SK-N-SH (cell line): Measurements from ENCODE around the gene IQSEC3.

Experiments used
- CHD2 ChIP-seq: fragments of 150-350 bp; IDR thresholded peaks from 2 replicates; pipeline ENCODE4 v1.6.1; 2018; ENCODE audit warnings: low read length; ENCODE audit not compliant: partially characterized antibody
- EZH2phosphoT487 ChIP-seq: fragments of 200-600 bp; sonication (generic); IDR thresholded peaks from 2 replicates; pipeline ENCODE4 v1.6.1; 2017; ENCODE audit warnings: low read depth, mixed run types, mild to moderate bottlenecking, antibody characterized with exemption, moderate library complexity, borderline replicate concordance
- GABPA ChIP-seq: IDR thresholded peaks from 2 replicates; pipeline ENCODE4 v1.4.0; 2012; ENCODE audit warnings: low read depth, mild to moderate bottlenecking
- JUND ChIP-seq: IDR thresholded peaks from 2 replicates; pipeline ENCODE4 v1.4.0; 2012
- POLR2AphosphoS5 ChIP-seq: IDR thresholded peaks from 2 replicates; pipeline ENCODE4 v1.6.1; 2012; ENCODE audit warnings: low read depth, low read length
- SMC3 ChIP-seq: IDR thresholded peaks from 2 replicates; pipeline ENCODE4 v1.6.1; 2012; ENCODE audit warnings: low read depth, low read length, improper control_type of control experiment
- TEAD4 ChIP-seq: IDR thresholded peaks from 2 replicates; pipeline ENCODE4 v1.4.0; 2012; ENCODE audit warnings: mild to moderate bottlenecking, borderline replicate concordance; ENCODE audit not compliant: insufficient read depth
- TF ChIP-seq, protein P1 (sequence below): fragments of 200-600 bp; sonication (generic); IDR thresholded peaks from 2 replicates; pipeline ENCODE4 v1.6.1; 2017; ENCODE audit warnings: antibody characterized with exemption, mild to moderate bottlenecking, moderate library complexity
- TF ChIP-seq, protein P2 (sequence below): IDR thresholded peaks from 2 replicates; pipeline ENCODE4 v1.4.0; 2012; ENCODE audit warnings: low read depth
- TF ChIP-seq, protein P3 (sequence below): IDR thresholded peaks from 2 replicates; pipeline ENCODE4; 2012
- TF ChIP-seq, protein P4 (sequence below): IDR thresholded peaks from 2 replicates; pipeline ENCODE4 v1.4.0; 2012; ENCODE audit warnings: low read depth, borderline replicate concordance

DNA sequence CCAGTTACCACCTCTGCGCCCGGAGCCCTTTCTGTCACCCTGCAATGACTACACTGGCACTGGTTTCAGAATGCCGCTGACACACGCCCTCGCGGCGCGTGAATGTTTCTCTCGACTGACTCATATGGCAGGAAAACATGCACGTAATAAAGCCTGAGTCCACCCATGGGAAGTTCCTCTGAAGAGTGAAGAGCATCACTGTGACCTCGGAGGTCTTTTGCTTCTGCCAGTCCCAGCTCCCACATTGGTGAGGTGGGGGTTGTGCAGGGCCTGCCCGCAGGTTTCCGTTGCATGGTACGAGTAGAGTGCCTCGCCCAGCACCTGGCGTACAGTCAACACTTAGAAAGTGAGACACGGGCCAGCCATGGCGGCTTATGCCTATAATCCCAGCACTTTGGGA lies 158.4 kb downstream of the IQSEC3 start:
- TF ChIP-seq, protein P1, sequence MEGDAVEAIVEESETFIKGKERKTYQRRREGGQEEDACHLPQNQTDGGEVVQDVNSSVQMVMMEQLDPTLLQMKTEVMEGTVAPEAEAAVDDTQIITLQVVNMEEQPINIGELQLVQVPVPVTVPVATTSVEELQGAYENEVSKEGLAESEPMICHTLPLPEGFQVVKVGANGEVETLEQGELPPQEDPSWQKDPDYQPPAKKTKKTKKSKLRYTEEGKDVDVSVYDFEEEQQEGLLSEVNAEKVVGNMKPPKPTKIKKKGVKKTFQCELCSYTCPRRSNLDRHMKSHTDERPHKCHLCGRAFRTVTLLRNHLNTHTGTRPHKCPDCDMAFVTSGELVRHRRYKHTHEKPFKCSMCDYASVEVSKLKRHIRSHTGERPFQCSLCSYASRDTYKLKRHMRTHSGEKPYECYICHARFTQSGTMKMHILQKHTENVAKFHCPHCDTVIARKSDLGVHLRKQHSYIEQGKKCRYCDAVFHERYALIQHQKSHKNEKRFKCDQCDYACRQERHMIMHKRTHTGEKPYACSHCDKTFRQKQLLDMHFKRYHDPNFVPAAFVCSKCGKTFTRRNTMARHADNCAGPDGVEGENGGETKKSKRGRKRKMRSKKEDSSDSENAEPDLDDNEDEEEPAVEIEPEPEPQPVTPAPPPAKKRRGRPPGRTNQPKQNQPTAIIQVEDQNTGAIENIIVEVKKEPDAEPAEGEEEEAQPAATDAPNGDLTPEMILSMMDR: no peak
- TF ChIP-seq, protein P2, sequence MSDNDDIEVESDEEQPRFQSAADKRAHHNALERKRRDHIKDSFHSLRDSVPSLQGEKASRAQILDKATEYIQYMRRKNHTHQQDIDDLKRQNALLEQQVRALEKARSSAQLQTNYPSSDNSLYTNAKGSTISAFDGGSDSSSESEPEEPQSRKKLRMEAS: no peak
- TF ChIP-seq TEAD4: no peak
- no peak for TF ChIP-seq GABPA
- no peak for TF ChIP-seq JUND
- no peak for TF ChIP-seq POLR2AphosphoS5
- TF ChIP-seq EZH2phosphoT487: no peak
- TF ChIP-seq, protein P3, sequence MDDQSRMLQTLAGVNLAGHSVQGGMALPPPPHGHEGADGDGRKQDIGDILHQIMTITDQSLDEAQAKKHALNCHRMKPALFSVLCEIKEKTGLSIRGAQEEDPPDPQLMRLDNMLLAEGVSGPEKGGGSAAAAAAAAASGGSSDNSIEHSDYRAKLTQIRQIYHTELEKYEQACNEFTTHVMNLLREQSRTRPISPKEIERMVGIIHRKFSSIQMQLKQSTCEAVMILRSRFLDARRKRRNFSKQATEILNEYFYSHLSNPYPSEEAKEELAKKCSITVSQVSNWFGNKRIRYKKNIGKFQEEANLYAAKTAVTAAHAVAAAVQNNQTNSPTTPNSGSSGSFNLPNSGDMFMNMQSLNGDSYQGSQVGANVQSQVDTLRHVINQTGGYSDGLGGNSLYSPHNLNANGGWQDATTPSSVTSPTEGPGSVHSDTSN: no peak
- no peak for TF ChIP-seq CHD2
- TF ChIP-seq, protein P4, sequence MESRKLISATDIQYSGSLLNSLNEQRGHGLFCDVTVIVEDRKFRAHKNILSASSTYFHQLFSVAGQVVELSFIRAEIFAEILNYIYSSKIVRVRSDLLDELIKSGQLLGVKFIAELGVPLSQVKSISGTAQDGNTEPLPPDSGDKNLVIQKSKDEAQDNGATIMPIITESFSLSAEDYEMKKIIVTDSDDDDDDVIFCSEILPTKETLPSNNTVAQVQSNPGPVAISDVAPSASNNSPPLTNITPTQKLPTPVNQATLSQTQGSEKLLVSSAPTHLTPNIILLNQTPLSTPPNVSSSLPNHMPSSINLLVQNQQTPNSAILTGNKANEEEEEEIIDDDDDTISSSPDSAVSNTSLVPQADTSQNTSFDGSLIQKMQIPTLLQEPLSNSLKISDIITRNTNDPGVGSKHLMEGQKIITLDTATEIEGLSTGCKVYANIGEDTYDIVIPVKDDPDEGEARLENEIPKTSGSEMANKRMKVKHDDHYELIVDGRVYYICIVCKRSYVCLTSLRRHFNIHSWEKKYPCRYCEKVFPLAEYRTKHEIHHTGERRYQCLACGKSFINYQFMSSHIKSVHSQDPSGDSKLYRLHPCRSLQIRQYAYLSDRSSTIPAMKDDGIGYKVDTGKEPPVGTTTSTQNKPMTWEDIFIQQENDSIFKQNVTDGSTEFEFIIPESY: no peak
- no peak for TF ChIP-seq SMC3
